GM12878 (cell line): Measurements from ENCODE around the gene DACH1.

Experiments used
- ZNF687 ChIP-seq: fragments of 450-650 bp; IDR thresholded peaks from 2 replicates; pipeline ENCODE4 v1.6.1; 2017; ENCODE audit warnings: mild to moderate bottlenecking, moderate library complexity
- ZZZ3 ChIP-seq: IDR thresholded peaks from 2 replicates; pipeline ENCODE4 v1.6.1; 2011; ENCODE audit warnings: low read depth; ENCODE audit not compliant: control insufficient read depth, insufficient read length

GRCh38 chr13:71587193-71587592, 279.8 kb downstream of the DACH1 start:
- TF ChIP-seq ZZZ3, result no peak
- no peak for TF ChIP-seq ZNF687
